Left lobe of liver (tissue), 2 donors: ENCODE data around the gene FOSL2. TPM values are rescaled to one million over a fixed set of nuclear protein-coding genes. Genes with fewer than 3 reads are reported as not detected.

Experiments
- ATAC-seq: fragments of 200-7000 bp; cut with Tn5 transposase; one replicate; pipeline ENCODE4 v1.9.1; 2020; ENCODE audit warnings: mild to moderate bottlenecking, moderate library complexity
- DNase-seq: peaks from one replicate; pipeline ENCODE4 v3.0.0-alpha.2; 2020; ENCODE audit warnings: low spot score
- total RNA-seq: library from RNA; stranded (reverse); gene quantifications from one replicate; pipeline ENCODE4 v1.2.1, GENCODE V29; 2021
- donor health status: DM: no; HTN: no; CAD: no; lungs with moderate emphysema.
- donor health status: DM: no; HTN: yes; CAD: no.

Gene FOSL2
- total RNA-seq, 1 donor from 2014 or later, result 9.3 TPM

DNA sequence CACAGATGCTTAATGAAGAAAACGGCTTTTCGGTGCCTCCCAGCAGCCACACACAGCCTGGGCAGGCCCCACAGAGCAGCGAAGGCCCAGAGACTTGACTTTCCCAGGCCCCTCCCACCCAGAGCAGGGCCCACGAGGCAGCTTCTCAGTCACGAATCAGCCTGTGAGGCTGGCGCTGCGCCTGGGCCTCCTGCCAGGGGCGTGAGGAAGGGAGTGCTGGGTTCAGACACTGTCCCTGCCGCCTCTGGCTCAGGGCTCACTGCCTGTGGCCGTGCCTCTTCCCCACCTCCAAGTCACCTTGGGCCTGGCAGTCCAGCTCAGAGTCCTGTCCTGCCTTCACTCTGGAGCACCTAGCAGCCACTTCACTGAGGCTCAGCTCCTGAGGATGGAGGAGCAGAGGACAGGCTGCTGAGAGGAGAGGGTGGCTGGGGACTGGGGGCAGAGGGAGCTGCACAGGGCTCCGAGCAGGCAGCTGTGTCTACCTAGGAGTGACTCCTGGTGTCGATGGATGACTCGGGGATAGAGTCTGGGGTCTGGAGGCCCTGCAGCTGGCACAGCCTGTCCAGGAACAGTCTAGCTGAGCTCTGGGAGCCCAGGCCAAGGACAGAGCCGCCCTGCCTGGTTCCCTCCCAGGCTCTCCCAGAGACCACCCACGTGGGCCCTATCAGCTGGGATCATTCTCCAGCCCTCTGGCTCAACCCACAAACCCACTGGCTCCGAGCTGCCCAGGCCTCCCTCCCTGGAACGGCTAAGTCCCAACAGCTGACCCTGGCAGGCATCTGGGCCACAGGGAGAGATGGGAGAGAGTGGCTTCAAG lies 36.4 kb upstream of the FOSL2 start:
- ATAC-seq, result peak; percentile 88
- DNase-seq, result peak; percentile 92

DNA sequence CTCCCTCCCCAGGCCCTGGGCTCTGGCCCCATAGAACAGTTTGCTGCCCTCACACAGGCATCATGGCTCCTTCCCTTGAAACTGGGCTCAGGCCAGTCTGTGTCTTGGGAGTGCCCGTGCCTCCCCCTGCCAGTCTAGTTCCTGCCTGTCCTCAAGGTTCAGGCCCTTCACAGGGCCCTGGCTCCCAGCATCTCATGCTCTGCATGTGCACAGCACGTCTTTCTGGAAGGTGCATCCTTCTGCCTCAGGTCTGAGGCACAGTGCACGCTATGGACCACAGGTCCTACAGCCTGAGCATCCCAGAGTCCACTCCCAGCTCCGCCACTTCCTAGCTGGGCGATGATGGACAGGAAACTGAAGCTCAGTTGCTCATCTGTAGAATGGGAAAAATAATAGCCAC lies 35.6 kb upstream of the FOSL2 start:
- no peak for ATAC-seq
- DNase-seq, result no peak

DNA sequence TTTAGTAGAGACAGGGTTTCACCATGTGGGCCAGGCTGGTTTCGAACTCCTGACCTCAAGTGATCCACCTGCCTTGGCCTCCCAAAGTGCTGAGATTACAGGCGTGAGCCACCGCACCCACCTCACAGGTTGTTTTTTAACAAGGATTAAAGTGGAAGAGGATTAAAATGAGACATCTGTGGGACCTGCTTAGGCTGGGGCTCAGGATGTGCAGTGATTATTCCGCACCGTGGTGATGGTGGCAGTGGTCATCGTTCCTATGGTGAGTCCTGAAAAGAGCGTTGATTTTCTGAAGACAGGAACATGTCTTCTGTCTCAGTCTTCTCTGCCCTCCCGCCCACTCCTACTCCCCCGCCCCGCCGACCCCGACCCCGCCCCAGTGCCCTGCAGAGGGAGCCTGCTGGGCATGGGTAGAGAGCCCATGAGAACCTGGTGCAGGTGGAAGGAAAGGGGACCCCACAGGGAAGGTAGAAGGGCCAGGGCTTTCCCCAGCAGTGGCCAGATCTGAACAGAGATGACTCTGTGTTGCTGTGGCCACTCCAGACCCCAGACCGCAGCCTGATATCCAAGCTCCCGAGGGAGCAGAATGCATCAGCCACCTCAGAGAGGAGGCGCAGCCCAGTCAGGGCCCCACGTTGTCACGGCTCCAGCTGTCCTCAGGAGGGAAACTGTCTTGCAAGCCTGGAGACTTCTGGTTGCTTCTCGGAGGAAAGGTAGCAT lies 34.5 kb upstream of the FOSL2 start:
- ATAC-seq (no peak), DNase-seq (no peak)

DNA sequence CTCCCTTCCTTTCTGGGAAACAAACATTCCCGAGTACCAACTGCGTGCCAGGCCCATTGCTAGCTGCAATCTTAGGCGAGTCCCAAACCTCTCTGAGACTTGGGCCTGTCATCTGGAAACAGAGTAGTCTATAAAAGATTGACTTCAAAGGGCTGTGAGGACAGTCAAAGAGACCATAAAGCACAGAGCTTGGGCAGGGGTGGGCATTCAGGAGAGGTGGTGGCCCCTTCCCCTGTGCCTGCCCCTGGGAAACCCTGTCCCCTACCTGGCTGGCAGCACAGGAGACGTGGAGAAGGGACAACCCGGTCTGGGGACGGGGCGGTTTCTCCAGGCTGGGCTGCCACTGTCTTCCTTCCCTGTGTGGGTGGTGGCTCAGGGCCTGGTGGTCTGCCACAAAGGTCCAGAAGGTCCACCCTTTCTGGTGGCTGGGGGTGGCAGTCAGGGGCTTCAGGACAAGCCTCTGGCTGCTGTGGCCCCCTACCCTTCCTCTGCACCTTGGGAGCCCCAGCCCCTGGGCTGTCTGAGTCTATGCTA lies 33.9 kb upstream of the FOSL2 start:
- DNase-seq (no peak), ATAC-seq (no peak)

DNA sequence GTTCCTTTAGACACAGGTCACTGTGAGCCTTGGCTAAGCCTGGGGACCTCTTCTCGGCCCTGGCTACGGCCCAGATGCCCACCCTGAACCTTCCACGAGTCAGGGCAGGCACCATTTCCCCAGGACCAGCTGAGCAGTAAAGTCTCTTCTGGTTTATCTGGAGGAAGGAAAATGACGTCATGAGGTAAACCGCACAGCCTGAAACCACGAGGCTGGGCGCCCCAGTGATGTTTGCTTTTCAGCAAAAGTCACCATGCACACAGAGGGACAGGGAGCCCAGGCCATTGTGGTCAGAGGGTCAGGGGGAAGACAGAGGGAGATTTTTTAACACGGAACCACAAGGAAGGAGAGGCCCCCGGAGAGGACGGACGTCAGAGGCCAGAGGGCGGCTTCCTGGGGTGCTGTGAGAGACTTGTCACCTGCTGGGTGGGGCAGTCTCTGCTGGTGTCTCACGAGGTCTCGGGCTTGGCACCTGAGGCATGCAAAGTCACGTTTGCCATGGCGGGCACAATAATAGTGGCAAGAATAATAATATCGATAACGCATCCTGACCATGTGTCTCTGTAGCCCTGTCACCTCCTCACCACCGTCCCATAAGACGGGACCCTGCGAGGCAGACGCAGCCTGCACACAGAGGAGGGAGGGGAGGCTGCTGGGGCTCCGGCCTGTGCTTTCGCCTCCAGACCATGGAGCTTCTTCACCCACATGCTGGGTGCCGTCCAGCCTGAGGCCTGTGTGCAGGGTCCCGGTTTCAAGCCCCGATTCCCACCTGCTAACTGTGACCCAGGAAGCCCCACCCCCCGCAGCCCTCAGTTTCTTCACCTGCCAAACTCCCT lies 33.2 kb upstream of the FOSL2 start:
- DNase-seq, result no peak

DNA sequence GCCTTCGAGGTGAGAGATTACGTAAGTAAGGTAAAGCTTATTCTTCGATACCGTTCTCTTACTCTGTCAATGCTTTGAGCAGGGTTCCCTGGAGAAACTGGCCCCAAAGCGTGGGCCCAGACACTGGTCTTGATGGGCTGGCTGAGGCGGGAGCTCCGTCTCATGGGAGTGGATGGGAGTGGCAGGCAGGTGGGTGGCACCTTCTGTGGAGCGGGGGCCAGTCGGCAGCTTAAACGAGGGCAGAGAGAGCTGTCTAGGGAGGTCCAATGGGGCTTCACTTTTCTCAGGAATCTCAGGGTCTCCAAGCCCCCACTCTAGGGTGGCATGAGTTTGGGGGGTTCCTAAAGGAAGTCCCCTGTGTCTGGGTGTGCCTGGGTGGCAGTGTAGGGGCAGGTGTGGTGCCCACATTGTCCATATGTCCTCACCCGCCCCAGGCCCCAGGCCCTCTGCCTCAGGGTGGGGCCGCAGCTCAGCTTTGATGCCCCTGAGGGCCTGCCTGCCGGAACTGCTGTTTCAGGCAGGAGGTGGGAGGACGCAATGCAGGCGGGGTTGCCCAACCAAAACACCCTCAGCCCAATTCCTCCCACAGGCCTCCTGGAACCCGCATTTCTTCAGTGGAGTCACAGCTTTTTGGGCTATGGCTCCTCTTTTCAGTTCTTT lies 32.5 kb upstream of the FOSL2 start:
- no peak for ATAC-seq
- no peak for DNase-seq

More for the DNA sequence above, 33.2 kb upstream of the FOSL2 start:
- no peak for ATAC-seq

DNA sequence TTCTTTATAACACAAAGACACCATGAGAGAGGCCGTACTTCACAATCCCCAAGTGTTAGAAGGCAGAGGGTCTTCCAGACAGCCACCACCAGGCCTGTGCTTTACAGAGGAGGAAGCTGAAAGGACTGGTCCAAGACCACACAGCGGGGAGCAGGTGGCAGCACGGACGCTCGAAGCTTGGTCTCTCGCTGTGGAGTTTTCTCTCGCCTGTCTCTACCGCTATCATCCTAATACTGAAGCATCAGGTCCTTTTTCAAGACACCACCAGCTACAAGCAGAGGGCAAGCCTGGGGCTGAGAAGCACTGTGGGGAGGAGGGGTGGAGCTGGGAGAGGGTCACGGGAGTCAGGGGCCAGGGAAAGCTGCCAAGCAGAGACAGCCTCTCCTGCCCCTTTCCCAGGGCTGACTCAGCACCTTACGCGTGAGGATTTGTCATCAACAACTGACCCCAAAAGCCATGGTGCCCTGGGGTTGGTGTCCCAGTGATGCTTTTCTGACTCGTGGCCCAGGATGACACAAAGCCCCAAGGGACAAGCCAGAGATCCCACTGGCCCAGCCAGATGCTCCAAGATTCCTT lies 31.9 kb upstream of the FOSL2 start:
- DNase-seq, result no peak

DNA sequence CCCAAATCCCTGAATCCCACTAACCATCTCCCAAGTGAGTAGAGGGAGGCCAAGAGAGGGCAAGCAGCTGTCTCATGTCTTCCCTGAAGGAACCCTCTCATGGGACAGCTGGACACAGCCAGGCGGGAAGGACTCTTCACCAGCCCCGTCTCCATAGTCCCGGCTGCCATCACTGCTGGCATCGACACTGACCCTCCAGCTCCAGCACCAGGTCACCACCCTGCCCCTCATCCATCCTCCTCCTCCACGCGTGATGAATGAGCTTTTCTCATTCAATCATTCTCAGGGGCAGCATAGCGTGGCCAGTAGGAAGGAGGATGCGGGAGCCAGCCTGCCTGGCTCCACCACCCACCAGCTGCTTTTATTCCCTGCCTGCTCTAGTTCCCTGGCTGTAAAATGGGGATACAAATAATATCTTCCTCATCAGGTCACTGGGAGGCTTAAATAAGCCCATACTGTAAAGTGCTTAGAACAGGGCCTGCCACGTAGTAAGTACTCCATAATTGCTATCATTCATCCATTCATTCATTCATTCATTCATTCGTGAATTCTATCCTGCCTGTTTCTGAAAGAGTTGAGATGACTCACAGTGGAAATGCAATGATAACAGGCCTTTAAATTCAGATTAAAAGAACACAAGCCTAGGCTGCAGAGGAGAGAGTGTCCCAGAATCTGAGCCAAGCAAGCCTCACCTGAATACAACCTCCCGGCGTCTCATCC lies 30.5 kb upstream of the FOSL2 start:
- DNase-seq, result no peak
- ATAC-seq, result no peak

More for the DNA sequence above, 31.9 kb upstream of the FOSL2 start:
- ATAC-seq, result no peak

DNA sequence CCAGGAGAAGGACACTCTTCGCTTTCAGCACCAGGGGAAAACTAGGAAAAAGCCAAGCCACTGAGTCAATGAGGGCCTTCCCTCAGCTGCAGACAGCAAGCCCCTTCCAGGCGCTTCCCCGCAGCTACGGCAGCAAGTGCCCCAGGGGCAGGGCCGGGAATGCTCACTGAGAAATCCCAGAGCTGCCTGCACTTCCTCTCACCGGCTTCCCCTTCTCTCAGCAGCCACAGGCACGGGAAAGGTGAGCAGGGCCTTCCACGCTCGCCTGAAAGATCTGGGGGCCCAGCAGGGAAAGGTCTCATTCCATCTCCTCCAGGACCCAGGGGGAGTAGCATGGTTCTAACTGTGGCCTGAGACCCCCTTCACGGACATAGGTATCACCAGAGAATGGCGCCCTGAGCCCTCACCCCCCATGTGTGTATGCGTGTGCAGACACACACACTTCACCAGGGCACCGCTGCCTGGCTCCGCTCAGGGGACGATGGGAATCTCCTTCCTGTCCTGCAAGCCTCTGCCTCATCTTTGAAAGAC lies 29.6 kb upstream of the FOSL2 start:
- DNase-seq, result no peak
- ATAC-seq, result no peak

DNA sequence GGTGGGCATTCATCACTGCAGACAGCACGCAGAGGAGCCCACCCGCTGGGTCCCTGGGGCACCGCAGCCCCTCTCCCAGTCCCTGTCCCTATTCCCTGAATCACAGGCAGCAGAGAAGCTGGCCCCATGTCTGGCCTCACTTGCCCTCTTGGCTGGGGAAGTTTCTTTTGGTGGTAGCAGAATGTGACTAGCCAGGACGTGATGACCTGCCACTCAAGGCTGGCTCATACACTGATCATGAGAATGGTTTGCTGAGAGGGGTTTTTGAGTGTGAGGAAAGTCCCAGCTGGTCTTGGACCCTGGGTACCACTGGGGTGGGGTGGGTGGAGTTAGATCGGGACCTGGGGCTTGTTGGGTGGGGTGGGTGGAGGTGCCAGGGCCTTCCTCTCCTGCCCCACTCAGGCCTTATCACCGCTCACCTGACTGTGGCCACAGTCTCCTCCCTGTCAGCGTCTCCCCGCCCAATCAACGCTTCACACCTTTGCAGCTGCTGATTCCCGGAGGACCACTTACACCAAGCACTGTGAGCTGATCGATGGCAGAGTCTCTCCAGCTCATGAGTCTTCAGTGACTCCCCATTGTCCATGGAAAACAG lies 28.9 kb upstream of the FOSL2 start:
- ATAC-seq (no peak), DNase-seq (no peak)

DNA sequence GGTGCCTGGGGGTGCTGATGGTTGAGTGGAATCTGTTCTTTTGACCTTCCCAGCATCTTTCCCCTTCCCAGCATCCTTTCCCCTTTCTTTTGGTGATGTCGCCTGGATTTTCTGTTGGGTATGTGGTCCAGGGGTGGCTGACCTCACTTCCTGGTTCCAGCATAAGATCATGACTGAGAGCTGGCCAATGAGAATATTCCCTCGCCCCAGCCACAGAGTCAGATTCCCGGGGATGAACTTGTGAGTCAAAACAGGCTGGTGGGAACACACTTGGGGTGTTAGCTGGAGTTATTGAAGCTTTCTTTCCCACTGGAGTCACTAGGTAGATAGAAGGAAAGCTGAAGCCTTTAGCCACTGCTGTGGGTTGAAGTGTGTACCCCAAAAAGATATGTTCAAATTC lies 28.0 kb upstream of the FOSL2 start:
- no peak for DNase-seq
- no peak for ATAC-seq

DNA sequence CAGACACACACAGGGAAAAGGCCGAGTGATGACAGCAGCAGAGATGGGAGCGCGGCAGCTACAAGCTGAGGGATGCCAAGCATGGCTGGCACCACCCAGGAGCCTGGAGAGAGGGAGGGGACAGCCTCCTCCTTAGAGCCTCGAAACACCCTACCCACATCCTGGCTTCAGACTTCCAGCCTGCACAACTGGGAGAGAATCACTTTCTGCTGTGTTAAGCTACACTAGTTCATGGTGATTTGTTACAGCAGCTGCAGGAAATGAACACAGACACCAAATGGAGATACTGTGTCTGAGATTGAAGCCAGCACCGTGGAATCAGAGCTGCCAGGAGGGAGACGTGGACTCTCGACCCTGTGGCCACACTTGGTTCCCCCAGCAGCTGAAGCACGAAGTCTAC lies 27.5 kb upstream of the FOSL2 start:
- DNase-seq (no peak), ATAC-seq (no peak)

DNA sequence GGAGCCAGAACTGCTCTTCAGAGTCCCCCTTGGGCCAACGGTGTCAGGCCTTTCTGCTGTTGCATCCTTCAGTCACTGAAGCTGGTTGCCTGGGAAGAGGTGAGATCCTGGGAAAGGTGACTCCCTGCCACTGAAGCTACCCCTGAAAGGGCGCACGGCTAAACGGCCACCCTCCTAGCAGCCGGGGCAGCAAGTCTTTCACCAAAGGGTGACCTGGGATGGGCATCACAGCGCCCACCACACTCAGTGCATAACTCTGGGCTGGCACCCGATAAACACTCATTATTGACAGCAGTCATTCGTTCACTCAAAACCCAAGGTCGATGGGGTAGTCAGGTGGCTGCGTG lies 26.5 kb upstream of the FOSL2 start:
- DNase-seq, result no peak
- ATAC-seq, result no peak

DNA sequence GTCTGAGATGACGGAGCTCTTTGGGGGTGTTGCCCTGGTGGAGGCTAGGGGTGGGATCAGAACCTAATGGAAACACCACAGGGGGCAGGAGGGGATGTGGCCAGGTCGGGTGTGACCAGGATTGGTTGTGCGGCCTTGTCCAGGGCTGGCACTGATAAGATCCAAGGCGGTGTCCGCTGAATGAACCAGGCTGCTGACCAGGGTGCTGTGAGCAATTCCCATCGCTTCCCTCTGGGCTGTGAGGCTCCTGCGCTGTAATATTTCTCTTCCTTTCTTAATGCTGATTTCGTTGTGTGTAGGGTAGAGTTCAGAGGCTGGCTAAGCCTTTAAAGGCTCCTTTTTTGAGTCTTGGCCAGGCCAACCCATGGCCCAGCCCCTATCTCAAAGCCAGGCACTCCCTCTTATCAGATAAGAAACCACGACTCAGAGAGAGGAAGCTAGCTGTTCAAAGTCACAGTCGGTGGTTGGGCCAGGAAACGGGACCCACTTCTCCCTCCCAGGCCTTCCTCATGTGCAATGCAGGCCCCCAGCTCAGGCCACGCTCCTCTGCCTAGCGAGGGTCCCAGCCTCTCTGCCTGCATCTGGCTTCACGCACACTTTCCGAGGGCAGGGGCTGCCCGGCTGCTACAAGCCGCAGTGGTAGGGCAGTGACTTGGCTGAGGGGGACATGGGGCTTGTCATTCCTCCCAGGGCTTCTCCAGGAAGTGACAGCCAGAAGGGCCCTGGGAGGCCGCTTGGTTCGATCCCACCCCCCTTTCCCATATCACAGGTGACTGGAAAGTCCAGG lies 26.0 kb upstream of the FOSL2 start:
- no peak for DNase-seq
- peak; percentile 16 for ATAC-seq

DNA sequence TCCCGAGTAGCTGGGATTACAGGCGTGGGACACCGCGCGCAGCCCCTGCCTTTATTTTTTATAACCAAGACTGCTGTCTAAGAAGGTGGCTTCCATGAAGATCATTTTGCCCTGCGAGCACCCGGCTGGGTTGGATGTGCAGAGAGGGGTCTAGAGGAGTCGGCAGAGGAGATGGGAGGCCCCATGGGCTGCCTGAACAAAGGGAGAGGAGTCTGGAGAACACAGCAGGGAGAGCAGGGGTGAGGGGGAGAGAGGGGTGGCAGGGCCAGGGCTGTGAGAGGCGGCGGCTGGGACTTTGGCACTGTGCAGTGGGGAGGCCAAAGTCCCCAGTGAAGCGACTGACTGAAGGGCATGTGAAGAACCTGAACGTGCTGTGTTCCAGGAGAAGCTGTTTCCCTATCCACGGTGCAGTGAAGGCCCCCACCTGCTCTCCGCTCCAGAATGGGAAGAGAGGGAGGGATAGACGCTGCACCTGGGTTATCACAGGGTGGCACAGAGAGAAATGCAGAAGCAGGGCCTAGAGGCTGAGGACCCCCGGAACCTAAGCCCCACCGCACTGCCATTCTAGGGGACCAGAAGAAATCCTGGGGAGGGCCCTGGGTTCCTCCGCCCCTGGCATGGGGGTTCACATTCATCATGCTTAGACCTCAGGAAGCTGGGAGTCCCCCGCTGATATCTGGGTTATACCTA lies 24.8 kb upstream of the FOSL2 start:
- DNase-seq (no peak), ATAC-seq (peak; percentile 90)

DNA sequence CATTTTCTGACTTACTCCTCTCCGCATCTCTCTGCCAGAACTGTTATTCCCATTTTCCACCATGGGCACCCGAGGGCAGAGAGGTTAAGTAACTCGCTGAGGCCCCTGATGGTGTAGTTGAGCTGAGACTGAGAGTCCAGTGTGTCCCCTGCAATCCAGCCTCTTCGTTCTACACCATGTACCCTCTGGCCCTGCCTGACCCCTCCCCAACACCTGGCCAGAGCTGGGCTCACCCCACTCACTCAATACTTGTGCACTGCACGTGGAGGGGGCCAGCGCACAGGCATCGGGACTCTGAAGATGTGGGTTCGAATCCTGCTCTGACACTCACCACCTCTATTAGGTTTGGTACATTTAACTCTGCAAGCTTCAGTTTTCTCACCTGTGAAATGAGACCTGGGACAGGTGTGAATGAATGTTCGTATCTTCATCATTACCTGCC lies 24.3 kb upstream of the FOSL2 start:
- no peak for DNase-seq
- no peak for ATAC-seq

DNA sequence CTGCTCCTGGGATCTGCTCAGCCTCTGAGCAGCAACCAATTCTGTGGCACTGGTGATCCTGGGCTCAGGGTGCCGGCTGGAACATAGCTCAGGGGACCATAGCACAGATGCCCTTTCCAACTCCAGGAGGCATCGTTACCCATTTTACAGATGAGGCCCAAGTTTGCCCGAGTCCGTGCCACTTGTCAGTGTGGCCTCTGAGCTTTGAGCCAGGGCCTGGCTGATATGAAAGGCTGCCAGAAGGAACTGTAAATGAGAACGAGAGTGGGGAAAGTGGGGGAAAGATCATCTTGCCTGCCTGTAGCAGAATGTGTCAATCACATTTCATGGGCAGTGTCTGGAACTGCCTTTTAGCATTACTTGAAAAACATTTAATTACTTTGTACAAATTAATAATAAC lies 23.3 kb upstream of the FOSL2 start:
- ATAC-seq, result no peak
- DNase-seq, result no peak

DNA sequence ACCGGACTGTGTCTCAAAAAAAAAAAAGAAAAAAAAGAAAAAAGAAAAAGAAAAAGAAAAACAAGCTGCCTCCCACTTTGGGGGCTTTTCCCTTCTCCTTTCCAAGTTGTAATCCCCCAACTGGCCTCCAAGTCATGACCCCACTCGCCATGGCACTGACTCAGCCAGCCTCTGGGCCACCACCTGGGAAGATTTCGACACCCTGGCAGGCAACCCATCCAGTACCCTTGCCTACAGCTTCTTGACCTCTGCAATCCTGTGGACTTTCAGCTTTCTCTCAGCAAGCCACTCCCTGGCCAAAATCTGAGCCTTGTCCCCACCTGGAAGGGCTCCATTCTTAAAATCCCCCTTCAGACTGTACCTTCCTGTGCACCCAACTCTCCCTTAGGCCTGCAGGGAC lies 22.3 kb upstream of the FOSL2 start:
- ATAC-seq (peak; percentile 62), DNase-seq (no peak)
